HG02852 (cell line): ENCODE results near the gene ATRNL1.

ENCODE experiments used
- ATAC-seq: cut with Tn5 transposase; IDR thresholded peaks from one replicate; pipeline ENCODE4 v1.9.1; 2021; ENCODE audit warnings: mild to moderate bottlenecking, moderate library complexity; ENCODE audit not compliant: unreplicated experiment

The ATRNL1 gene

GRCh38 chr10:115879372-115880089 is 786.4 kb downstream of the ATRNL1 start:
- peak; percentile 96 for ATAC-seq

GRCh38 chr10:115882021-115882420 is 788.9 kb downstream of the ATRNL1 start:
- ATAC-seq, result no peak

- no peak for ATAC-seq
These were observed 790.2 kb downstream of the ATRNL1 start for GRCh38 chr10:115883372-115883771.

GRCh38 chr10:115884331-115884730 is 791.2 kb downstream of the ATRNL1 start:
- no peak for ATAC-seq

- ATAC-seq, result no peak
These were observed 802.0 kb downstream of the ATRNL1 start for GRCh38 chr10:115895166-115895565.

GRCh38 chr10:115898242-115898641 is 805.1 kb downstream of the ATRNL1 start:
- ATAC-seq, result no peak

GRCh38 chr10:115902596-115902995 is 809.4 kb downstream of the ATRNL1 start:
- no peak for ATAC-seq

GRCh38 chr10:115903207-115903606 is 810.0 kb downstream of the ATRNL1 start:
- ATAC-seq, result no peak

GRCh38 chr10:115903845-115904244 is 810.7 kb downstream of the ATRNL1 start:
- no peak for ATAC-seq

GRCh38 chr10:115909037-115909436 is 815.9 kb downstream of the ATRNL1 start:
- no peak for ATAC-seq

- no peak for ATAC-seq
These were observed 817.0 kb downstream of the ATRNL1 start for GRCh38 chr10:115909962-115910731.

- ATAC-seq, result no peak
These were observed 821.3 kb downstream of the ATRNL1 start for GRCh38 chr10:115914475-115914874.

- ATAC-seq, result no peak
These were observed 822.3 kb downstream of the ATRNL1 start for GRCh38 chr10:115915429-115915828.

GRCh38 chr10:115918812-115919211 is 825.6 kb downstream of the ATRNL1 start:
- no peak for ATAC-seq

- no peak for ATAC-seq
These were observed 828.6 kb downstream of the ATRNL1 start for GRCh38 chr10:115921795-115922194.

GRCh38 chr10:115931309-115931708 is 838.1 kb downstream of the ATRNL1 start:
- ATAC-seq, result no peak

- no peak for ATAC-seq
These were observed 838.9 kb downstream of the ATRNL1 start for GRCh38 chr10:115932099-115932498.

- no peak for ATAC-seq
These were observed 839.9 kb downstream of the ATRNL1 start for GRCh38 chr10:115933098-115933497.

GRCh38 chr10:115935731-115936130 is 842.6 kb downstream of the ATRNL1 start:
- ATAC-seq, result no peak

GRCh38 chr10:115936926-115937767 is 844.0 kb downstream of the ATRNL1 start:
- no peak for ATAC-seq

- no peak for ATAC-seq
These were observed 844.5 kb downstream of the ATRNL1 start for GRCh38 chr10:115937768-115938056.
